Endothelial cell (in vitro differentiated cells): ENCODE data around the gene FCRL5. TPM values are rescaled to one million over a fixed set of nuclear protein-coding genes. Genes with fewer than 3 reads are reported as not detected.

Source experiments
- DNase-seq: peaks from one replicate; pipeline ENCODE4 v3.0.0; 2021; ENCODE audit warnings: low spot score
- H3K27ac Mint-ChIP-seq: one replicate; pipeline ENCODE4 v1.8.0; 2021; ENCODE audit warnings: mixed read lengths, inconsistent platforms; ENCODE audit not compliant: unreplicated experiment
- H3K27me3 Mint-ChIP-seq: one replicate; pipeline ENCODE4 v1.8.0; 2021; ENCODE audit warnings: mild to moderate bottlenecking, moderate library complexity, mixed read lengths, inconsistent platforms; ENCODE audit not compliant: unreplicated experiment
- H3K36me3 Mint-ChIP-seq: one replicate; pipeline ENCODE4 v1.8.0; 2021; ENCODE audit warnings: mild to moderate bottlenecking, low read depth, mixed read lengths, inconsistent platforms; ENCODE audit not compliant: unreplicated experiment
- H3K4me1 Mint-ChIP-seq: one replicate; pipeline ENCODE4 v1.8.0; 2021; ENCODE audit warnings: mild to moderate bottlenecking, mixed read lengths, inconsistent platforms; ENCODE audit not compliant: unreplicated experiment
- H3K4me3 Mint-ChIP-seq: one replicate; pipeline ENCODE4 v1.8.0; 2021; ENCODE audit warnings: mild to moderate bottlenecking, mixed read lengths, inconsistent platforms; ENCODE audit not compliant: unreplicated experiment
- H3K9me3 Mint-ChIP-seq: one replicate; pipeline ENCODE4 v1.8.0; 2021; ENCODE audit warnings: mixed read lengths, inconsistent platforms; ENCODE audit not compliant: unreplicated experiment
- total RNA-seq: library from RNA; stranded (reverse); fragmentation: NEBNext Ultra II Directional; extraction: Animal tissue kit (Norgen Biotek cat#: 25700); gene quantifications from one replicate; pipeline ENCODE4 v1.2.1, GENCODE V29; 2021; ENCODE audit not compliant: unreplicated experiment
- TF ChIP-seq, protein P1 (sequence below): fragments of 200-600 bp; sonication (generic); IDR thresholded peaks from one replicate; pipeline ENCODE4 v1.5.0; 2021; ENCODE audit warnings: antibody characterized with exemption; ENCODE audit not compliant: unreplicated experiment

Gene FCRL5
- total RNA-seq, 1 donor from 2014 or later = not detected

DNA sequence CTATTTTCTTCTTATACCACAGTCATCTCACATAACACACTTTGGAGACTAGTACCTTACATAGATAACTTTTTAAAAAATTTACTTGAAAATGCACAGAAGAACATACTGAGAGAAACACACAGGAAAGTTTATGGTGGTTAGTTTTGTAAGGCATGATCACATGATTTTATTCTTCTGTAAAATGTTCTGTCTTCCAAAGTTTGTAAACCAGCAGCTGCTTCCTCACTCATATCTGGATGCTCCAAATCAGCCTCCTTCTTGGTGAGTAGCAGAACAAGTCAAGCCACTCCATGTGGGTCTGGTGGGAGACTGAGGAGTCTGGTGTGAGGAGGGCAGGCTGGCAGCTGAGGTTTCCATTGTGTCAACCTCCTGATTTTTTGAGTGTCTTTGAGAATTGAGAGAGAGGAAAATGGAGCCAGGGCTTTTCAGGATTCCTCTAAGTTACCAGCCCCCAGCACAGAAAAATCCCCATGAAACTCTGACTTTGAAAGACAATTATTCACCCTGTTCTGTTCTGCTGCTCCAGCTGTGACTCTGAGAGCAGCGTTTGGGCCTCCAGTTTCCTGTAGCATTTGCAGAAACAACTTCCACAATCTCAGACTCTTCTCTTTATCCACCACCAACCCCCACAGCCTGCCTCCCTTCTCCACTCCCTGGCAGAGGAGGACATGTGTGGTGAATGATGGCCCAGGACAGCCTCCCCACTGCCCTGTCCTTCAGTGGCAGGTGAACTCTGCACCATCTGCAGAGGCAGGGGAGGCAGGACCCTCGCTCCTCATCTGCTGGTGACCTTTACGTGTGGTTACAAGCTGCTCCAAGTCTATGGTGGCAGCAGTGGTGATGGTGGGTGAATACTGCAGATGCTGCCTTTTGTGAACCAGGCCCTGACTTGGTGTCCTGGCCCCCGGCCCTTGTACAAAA lies 82.3 kb downstream of the FCRL5 start:
- TF ChIP-seq, protein P1, sequence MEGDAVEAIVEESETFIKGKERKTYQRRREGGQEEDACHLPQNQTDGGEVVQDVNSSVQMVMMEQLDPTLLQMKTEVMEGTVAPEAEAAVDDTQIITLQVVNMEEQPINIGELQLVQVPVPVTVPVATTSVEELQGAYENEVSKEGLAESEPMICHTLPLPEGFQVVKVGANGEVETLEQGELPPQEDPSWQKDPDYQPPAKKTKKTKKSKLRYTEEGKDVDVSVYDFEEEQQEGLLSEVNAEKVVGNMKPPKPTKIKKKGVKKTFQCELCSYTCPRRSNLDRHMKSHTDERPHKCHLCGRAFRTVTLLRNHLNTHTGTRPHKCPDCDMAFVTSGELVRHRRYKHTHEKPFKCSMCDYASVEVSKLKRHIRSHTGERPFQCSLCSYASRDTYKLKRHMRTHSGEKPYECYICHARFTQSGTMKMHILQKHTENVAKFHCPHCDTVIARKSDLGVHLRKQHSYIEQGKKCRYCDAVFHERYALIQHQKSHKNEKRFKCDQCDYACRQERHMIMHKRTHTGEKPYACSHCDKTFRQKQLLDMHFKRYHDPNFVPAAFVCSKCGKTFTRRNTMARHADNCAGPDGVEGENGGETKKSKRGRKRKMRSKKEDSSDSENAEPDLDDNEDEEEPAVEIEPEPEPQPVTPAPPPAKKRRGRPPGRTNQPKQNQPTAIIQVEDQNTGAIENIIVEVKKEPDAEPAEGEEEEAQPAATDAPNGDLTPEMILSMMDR = no peak
- DNase-seq = no peak
- H3K4me3 Mint-ChIP-seq = no peak overlapping the region
- peak overlapping the region; percentile 72 for H3K27ac Mint-ChIP-seq
- H3K9me3 Mint-ChIP-seq = no peaks in the 10 kb centered on the region
- no peaks in the 10 kb centered on the region for H3K36me3 Mint-ChIP-seq
- peaks cover 45% of the 10 kb centered on the region for H3K4me1 Mint-ChIP-seq
- peaks cover 3% of the 10 kb centered on the region for H3K27me3 Mint-ChIP-seq

DNA sequence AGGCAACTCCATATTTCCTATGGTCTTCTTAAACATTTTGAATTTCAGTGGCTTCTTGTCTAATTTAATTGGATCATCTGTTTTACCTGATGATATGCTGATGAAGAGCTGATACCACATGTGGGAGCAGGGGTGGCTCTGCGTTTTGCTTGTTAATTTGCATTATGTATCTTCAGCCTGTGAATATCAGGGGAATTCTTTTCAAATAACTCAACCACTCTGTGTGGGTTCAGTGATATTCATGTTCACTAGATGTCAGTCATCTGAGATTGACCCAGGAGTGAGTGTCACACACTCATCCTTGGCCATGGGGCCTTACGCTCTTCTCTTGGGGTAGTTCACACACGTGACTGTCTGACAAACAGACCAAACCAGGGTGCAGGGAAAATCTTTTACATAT lies 83.0 kb downstream of the FCRL5 start:
- Mint-ChIP-seq H3K36me3 (no peaks in the 10 kb centered on the region), H3K4me3 (no peak overlapping the region), H3K9me3 (no peaks in the 10 kb centered on the region), H3K4me1 (peaks cover 45% of the 10 kb centered on the region), H3K27me3 (peaks cover 3% of the 10 kb centered on the region), H3K27ac (peak overlapping the region; percentile 73)
- TF ChIP-seq, protein P1 = no peak
- DNase-seq = no peak

DNA sequence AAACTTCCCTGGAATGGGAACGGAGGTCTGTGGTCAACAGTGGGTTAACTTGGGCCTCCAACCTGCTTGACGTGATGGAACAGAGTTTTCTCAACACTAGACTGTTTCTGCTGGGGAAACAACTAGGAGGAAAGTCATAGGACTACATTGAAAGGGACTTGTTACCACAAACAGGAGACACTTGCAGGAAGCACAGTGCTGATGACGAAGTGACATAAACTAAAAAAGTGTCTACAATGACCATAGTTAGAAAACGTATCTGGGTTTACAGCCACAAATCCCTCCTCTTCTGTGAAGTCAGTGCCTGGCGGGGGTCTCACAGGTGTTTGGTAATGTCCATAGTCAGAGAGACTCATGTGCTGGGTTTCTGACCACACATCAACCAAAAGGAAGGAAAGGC lies 86.3 kb downstream of the FCRL5 start:
- Mint-ChIP-seq H3K4me1 (peaks cover 19% of the 10 kb centered on the region), H3K4me3 (no peak overlapping the region), H3K27ac (no peak overlapping the region), H3K27me3 (peaks cover 3% of the 10 kb centered on the region), H3K9me3 (no peaks in the 10 kb centered on the region), H3K36me3 (no peaks in the 10 kb centered on the region)
- no peak for DNase-seq
- TF ChIP-seq, protein P1 = no peak

Other genes starting within 250 kb of the FCRL5 start
- not detected for gene FCRL4, start 45.6 kb upstream of the FCRL5 start, total RNA-seq
- gene FCRL3, start 148.3 kb upstream of the FCRL5 start, total RNA-seq = not detected
- gene FCRL2, start 224.6 kb upstream of the FCRL5 start, total RNA-seq = not detected